ENCODE measurements around the gene STIM1.
A peak's percentile ranks its signal among the peaks of the same experiment; 100 is the strongest.

The STIM1 gene

DNA sequence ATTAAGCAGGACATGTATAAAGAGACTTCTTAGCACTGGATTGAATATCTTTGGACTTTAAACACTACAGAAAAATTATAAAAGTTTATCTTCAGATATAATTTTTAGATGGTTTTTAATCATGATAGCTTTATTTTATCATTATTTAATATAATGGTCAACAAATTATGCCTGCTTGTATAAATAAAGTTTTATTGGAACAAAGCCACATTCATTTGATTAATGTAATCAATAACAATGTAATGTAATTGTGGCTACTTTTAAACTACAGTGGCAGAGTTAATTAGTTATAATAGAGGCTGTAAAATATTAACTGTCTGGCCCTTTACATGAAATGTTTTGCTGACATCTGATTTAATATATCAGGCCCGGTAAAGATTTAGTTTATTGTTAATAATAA lies 70.0 kb downstream of the STIM1 start:
- peaks cover 10% of the 10 kb centered on the region for H3K4me1 ChIP-seq (ENCODE audit: insufficient read depth, low read length, severe bottlenecking)
- no peak overlapping the region for H3K4me3 ChIP-seq (ENCODE audit: low read depth, low read length, poor library complexity, severe bottlenecking)
- peaks cover 6% of the 10 kb centered on the region; the same call in 1 of the 2 replicates for H3K9me3 ChIP-seq (ENCODE audit: low read length)
- H2AFZ ChIP-seq (ENCODE audit: low read length): no peak overlapping the region
- H4K20me1 ChIP-seq (ENCODE audit: insufficient read depth, low read length): no peaks in the 10 kb centered on the region
- H3K4me2 ChIP-seq (ENCODE audit: low read length): no peak overlapping the region
- 0 out of 2 replicates have a peak, but pooled peaks cover 2% of the 10 kb centered on the region for H3K36me3 ChIP-seq (ENCODE audit: insufficient read depth, low read length)
- no peak overlapping the region for H3K27ac ChIP-seq (ENCODE audit: low read depth, low read length, poor library complexity, severe bottlenecking)
- H3K79me2 ChIP-seq (ENCODE audit: insufficient read depth, low read length): peaks cover 3% of the 10 kb centered on the region
- H3F3A ChIP-seq (ENCODE audit: insufficient read depth, low read length): peaks cover 4% of the 10 kb centered on the region; the same call in 1 of the 2 replicates
- no peak overlapping the region for H3K9ac ChIP-seq (ENCODE audit: low read length)
- no peaks in the 10 kb centered on the region for H3K27me3 ChIP-seq (ENCODE audit: insufficient read depth, low read length)
- H3K9me2 ChIP-seq (ENCODE audit: low read depth, low read length): no peaks in the 10 kb centered on the region
- TF ChIP-seq CTCF (IDR thresholded peaks at IDR 0.05; ENCODE audit: low read length) (no peak), EZH2 (IDR thresholded peaks at IDR 0.05; ENCODE audit: borderline replicate concordance, low read length) (no peak)

- Histone ChIP-seq H3K36me3 (ENCODE audit: insufficient read depth, low read length) (0 out of 2 replicates have a peak, but pooled peaks cover 12% of the 10 kb centered on the region), H3K27me3 (ENCODE audit: insufficient read depth, low read length) (no peaks in the 10 kb centered on the region), H3K4me2 (ENCODE audit: low read length) (no peak overlapping the region), H3K27ac (ENCODE audit: low read depth, low read length, poor library complexity, severe bottlenecking) (no peak overlapping the region), H3K9me3 (ENCODE audit: low read length) (peaks cover 5% of the 10 kb centered on the region; the same call in 1 of the 2 replicates), H4K20me1 (ENCODE audit: insufficient read depth, low read length) (no peaks in the 10 kb centered on the region), H3K9me2 (ENCODE audit: low read depth, low read length) (no peaks in the 10 kb centered on the region), H3F3A (ENCODE audit: insufficient read depth, low read length) (peaks cover 4% of the 10 kb centered on the region; the same call in 1 of the 2 replicates), H3K9ac (ENCODE audit: low read length) (no peak overlapping the region), H3K79me2 (ENCODE audit: insufficient read depth, low read length) (peaks cover 3% of the 10 kb centered on the region), H3K4me1 (ENCODE audit: insufficient read depth, low read length, severe bottlenecking) (peaks cover 10% of the 10 kb centered on the region), H2AFZ (ENCODE audit: low read length) (no peak overlapping the region), H3K4me3 (ENCODE audit: low read depth, low read length, poor library complexity, severe bottlenecking) (no peak overlapping the region)
- no peak for TF ChIP-seq CTCF (IDR thresholded peaks at IDR 0.05; ENCODE audit: low read length)
- TF ChIP-seq EZH2 (IDR thresholded peaks at IDR 0.05; ENCODE audit: borderline replicate concordance, low read length): no peak
Observed at GRCh38 chr11:3926458-3927095, 71.1 kb downstream of the STIM1 start.

DNA sequence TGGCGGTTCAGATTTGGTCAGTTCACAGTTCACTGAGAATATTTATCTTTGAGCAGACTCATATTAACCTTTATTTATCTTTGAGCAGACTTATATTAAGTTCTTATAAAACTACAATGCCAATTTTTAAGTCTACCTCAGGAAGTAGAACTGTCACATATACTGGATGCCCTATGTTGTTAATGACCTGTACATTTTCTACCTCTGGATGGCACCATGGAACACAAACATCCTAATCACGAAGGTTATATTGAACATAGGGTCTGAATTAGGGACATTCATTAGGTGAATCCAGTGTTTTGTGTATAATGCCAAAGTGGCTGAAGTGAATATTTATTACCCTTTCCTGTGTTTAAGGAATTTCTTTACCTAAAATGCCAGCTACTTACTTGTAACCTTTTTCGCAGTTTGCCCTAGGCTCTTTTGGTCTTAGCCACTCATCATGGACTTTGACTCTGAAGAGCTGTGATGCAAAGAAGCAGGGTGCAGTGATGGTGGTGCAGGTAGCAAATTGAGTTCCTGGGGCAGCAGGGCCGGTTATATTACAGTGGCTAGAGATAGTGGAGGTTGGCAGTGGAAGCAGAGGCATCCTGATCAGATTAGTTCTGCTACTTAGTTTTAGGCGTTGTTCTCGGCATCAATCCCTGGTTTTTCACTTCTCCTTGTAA lies 71.8 kb downstream of the STIM1 start:
- Histone ChIP-seq H3K9ac (ENCODE audit: low read length) (no peak overlapping the region), H3K79me2 (ENCODE audit: insufficient read depth, low read length) (peaks cover 3% of the 10 kb centered on the region), H3K27ac (ENCODE audit: low read depth, low read length, poor library complexity, severe bottlenecking) (no peak overlapping the region), H3K9me2 (ENCODE audit: low read depth, low read length) (no peaks in the 10 kb centered on the region), H3K4me3 (ENCODE audit: low read depth, low read length, poor library complexity, severe bottlenecking) (no peak overlapping the region), H3K36me3 (ENCODE audit: insufficient read depth, low read length) (0 out of 2 replicates have a peak, but pooled peaks cover 12% of the 10 kb centered on the region), H3K4me1 (ENCODE audit: insufficient read depth, low read length, severe bottlenecking) (peaks cover 10% of the 10 kb centered on the region), H3K4me2 (ENCODE audit: low read length) (no peak overlapping the region), H2AFZ (ENCODE audit: low read length) (no peak overlapping the region), H3F3A (ENCODE audit: insufficient read depth, low read length) (peaks cover 4% of the 10 kb centered on the region; the same call in 1 of the 2 replicates), H4K20me1 (ENCODE audit: insufficient read depth, low read length) (no peaks in the 10 kb centered on the region), H3K27me3 (ENCODE audit: insufficient read depth, low read length) (no peaks in the 10 kb centered on the region), H3K9me3 (ENCODE audit: low read length) (peaks cover 3% of the 10 kb centered on the region; the same call in 1 of the 2 replicates)
- TF ChIP-seq EZH2 (IDR thresholded peaks at IDR 0.05; ENCODE audit: borderline replicate concordance, low read length): no peak
- TF ChIP-seq CTCF (IDR thresholded peaks at IDR 0.05; ENCODE audit: low read length): peak; percentile 45

Measured in OCI-LY1 (cell line).